Kidney epithelial cell (primary cell): ENCODE results near the gene PLXNC1. TPM values are rescaled to one million over a fixed set of nuclear protein-coding genes. Genes with fewer than 3 reads are reported as not detected.

Experiments
- DNase-seq: peaks from one replicate; pipeline ENCODE4 v3.0.0-alpha.2; 2010; ENCODE audit warnings: low read depth
- H3K27me3 ChIP-seq: 2 replicates; pipeline ENCODE4 v1.6.0; 2011; ENCODE audit warnings: low read length; ENCODE audit not compliant: control insufficient read depth, insufficient read depth
- H3K36me3 ChIP-seq: 2 replicates; pipeline ENCODE4 v1.5.1; 2011; ENCODE audit warnings: low read length; ENCODE audit not compliant: control insufficient read depth, insufficient read depth
- H3K4me3 ChIP-seq: 2 replicates; pipeline ENCODE4 v1.5.1; 2011; ENCODE audit warnings: low read depth, mild to moderate bottlenecking, control low read depth, low read length
- total RNA-seq: library from RNA; depleted of rRNA; stranded (reverse); fragments of >200 nt; gene quantifications from 2 replicates; pipeline ENCODE4 v1.2.3, GENCODE V29; 2015
- TF ChIP-seq, protein P1 (sequence below): IDR thresholded peaks from 2 replicates; pipeline ENCODE4 v1.5.1; 2011; ENCODE audit warnings: mild to moderate bottlenecking, moderate library complexity, low read length, control low read depth, inconsistent platforms; ENCODE audit not compliant: insufficient read depth, poor library complexity, severe bottlenecking

The PLXNC1 gene
- total RNA-seq, 1 donor from 2014 or later, result 0.21 TPM

DNA sequence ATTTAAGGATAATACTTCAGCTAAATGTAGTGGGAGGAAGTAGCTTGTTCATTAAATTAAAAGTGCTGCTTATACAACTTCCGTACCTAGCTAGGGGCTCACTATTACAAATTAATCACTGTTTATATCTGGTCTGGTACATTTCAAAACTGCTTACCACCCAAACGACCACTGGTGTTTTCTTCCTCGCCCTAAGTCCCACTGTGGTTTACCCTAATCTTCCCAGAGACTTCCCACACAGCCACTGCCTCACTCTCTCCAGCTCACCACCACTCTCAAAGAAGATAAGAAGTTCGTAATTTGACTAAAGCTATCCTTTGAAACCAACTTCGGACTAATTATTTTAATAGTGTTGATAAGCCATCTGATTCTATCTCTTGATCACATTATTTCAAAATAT is 62.6 kb downstream of the PLXNC1 start:
- H3K4me3 ChIP-seq, result no peak overlapping the region
- no peaks in the 10 kb centered on the region for H3K27me3 ChIP-seq
- DNase-seq, result no peak
- no peaks in the 10 kb centered on the region for H3K36me3 ChIP-seq
- TF ChIP-seq, protein P1, sequence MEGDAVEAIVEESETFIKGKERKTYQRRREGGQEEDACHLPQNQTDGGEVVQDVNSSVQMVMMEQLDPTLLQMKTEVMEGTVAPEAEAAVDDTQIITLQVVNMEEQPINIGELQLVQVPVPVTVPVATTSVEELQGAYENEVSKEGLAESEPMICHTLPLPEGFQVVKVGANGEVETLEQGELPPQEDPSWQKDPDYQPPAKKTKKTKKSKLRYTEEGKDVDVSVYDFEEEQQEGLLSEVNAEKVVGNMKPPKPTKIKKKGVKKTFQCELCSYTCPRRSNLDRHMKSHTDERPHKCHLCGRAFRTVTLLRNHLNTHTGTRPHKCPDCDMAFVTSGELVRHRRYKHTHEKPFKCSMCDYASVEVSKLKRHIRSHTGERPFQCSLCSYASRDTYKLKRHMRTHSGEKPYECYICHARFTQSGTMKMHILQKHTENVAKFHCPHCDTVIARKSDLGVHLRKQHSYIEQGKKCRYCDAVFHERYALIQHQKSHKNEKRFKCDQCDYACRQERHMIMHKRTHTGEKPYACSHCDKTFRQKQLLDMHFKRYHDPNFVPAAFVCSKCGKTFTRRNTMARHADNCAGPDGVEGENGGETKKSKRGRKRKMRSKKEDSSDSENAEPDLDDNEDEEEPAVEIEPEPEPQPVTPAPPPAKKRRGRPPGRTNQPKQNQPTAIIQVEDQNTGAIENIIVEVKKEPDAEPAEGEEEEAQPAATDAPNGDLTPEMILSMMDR, result no peak

DNA sequence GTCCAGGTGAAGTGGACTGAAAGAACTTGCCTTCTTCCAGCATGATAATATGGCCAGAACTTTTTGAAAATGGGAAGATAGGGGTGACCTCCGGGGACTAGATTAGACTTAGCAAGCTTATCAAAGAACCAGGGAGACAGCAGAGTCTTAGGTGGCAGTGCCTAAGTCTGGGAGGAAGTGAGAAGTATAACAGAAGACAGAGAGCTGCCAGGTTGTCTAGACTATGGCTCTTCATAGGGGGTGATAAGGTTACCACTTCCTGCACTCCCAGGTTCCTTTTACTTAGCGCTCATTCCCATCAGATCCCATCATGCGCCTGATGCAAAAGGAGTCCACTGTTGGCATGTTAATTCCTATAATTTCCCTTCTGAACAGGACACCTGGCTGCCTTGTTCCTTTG is 69.9 kb downstream of the PLXNC1 start:
- no peaks in the 10 kb centered on the region for H3K36me3 ChIP-seq
- no peak for DNase-seq
- TF ChIP-seq, protein P1, result no peak
- H3K27me3 ChIP-seq, result no peaks in the 10 kb centered on the region
- H3K4me3 ChIP-seq, result no peak overlapping the region

DNA sequence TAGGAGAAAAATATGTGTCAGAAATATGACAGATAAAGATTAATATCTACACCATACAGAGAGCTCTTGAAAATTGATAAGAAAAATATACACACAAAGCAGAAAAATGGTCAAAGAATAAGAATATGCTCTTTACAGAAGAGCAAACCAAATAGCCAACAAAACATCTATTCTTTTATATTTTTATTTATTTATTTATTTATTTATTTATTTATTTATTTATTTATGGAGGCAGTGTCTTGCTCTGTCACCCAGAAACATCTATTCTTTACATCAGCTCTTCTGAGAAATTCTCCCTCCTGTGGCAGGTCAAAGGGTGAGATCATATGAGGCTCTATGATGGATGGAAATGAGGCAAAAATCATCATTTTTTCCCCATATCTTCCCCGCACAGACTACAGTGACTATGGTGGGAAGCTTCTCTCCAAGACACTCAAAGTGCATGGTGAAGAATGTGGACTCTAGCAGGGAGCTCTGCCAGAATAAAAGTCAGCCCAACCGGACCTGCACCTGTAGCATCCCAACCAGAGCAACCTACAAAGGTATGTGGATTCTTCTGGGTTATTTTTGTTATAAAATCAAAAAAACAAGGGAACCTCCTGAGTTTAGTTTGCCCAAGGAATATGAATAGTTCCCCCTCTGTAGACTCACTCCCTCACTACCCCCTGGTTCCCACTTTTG is 71.4 kb downstream of the PLXNC1 start:
- no peak overlapping the region for H3K4me3 ChIP-seq
- no peaks in the 10 kb centered on the region for H3K36me3 ChIP-seq
- TF ChIP-seq, protein P1, result no peak
- H3K27me3 ChIP-seq, result no peaks in the 10 kb centered on the region
- no peak for DNase-seq

DNA sequence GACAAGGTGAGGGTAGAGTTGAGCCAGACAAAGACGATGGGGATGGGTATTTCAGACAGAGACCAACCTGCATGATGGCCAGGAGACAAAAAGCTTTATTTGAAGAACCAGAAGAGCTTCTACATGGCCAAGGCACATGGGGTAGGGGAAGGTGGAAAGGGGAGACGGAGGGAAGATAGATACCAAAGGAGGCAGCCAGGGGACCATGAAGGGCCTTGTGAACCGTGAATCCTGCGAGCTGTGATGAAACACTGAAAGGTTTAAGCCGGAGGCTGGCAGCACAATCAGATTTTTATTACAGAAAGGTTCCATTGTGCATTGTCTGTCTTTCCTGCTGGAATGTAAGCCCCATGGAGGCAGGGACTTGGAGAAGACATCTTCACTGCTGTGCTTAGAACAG is 72.4 kb downstream of the PLXNC1 start:
- TF ChIP-seq, protein P1, result no peak
- no peak for DNase-seq
- H3K4me3 ChIP-seq, result no peak overlapping the region
- H3K36me3 ChIP-seq, result no peaks in the 10 kb centered on the region
- no peaks in the 10 kb centered on the region for H3K27me3 ChIP-seq

DNA sequence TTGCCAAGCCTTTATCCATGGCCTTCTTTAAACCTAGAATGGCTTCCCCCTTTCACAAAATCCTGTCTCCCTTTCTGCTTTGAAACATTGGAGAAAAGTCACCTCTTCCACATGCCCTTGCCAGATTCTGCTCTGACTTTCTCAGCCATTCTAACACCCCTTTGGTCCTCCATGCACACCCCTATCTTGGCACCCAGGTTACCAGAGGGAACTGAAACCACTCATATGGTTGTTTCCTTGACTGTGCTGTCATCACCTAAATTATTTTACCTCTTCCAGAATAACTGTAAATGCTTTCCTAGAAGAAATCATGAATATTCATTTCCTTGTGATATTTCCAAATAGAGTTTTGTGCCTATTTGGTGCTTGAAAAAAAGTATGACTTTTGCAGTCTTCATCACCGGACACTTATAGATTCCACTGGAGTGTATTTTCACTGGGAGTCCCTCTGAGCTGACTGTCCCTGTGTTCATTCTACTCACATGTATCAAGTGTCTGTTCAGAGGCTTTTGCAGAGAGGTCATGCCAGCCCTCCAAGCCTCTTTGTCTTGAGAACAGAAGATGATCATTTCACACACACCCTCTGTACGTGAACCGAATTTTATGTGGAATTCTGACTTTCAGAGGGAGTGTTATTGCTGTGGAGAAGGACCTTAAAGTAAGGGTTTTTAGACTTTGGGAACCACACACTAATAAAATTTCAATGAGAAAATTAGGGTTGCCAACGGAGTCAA is 74.1 kb downstream of the PLXNC1 start:
- H3K27me3 ChIP-seq, result no peaks in the 10 kb centered on the region
- no peak for DNase-seq
- no peaks in the 10 kb centered on the region for H3K36me3 ChIP-seq
- no peak overlapping the region for H3K4me3 ChIP-seq
- TF ChIP-seq, protein P1, result no peak
